ENCODE results near the gene ABTB2.

ABTB2 gene

GRCh38 chr11:34348919-34349318 is 8.9 kb downstream of the ABTB2 start:
- no peak for TF ChIP-seq CTCF (IDR thresholded peaks at IDR 0.05; ENCODE audit: low read depth, low read length, missing control alignments)
- no peaks in the 10 kb centered on the region for H3K36me3 ChIP-seq (replicated peaks)
- in situ Hi-C loops (cut with HindIII; ENCODE audit: low pct_ligation_motif_present, low sequenced_read_pairs): loop anchor here (10.0 kb wide), 1 partner anchor 174 kb away; no protein-coding TSS in a partner anchor
- no peak for DNase-seq
- H3K27me3 ChIP-seq (replicated peaks): no peaks in the 10 kb centered on the region
- no peak overlapping the region for H3K4me3 ChIP-seq (ENCODE audit: low read depth, low read length)
- no peak overlapping the region for H3K27ac ChIP-seq

GRCh38 chr11:34348096-34348495 is 9.7 kb downstream of the ABTB2 start:
- in situ Hi-C loops (cut with HindIII; ENCODE audit: low pct_ligation_motif_present, low sequenced_read_pairs): loop anchor here (10.0 kb wide), 1 partner anchor 173 kb away; no protein-coding TSS in a partner anchor
- Histone ChIP-seq H3K36me3 (replicated peaks) (no peaks in the 10 kb centered on the region), H3K4me3 (ENCODE audit: low read depth, low read length) (no peak overlapping the region), H3K27ac (no peak overlapping the region), H3K27me3 (replicated peaks) (no peaks in the 10 kb centered on the region)
- TF ChIP-seq CTCF (IDR thresholded peaks at IDR 0.05; ENCODE audit: low read depth, low read length, missing control alignments): no peak
- DNase-seq: no peak

GRCh38 chr11:34346551-34346950 is 11.3 kb downstream of the ABTB2 start:
- in situ Hi-C loops (cut with HindIII; ENCODE audit: low pct_ligation_motif_present, low sequenced_read_pairs): loop anchor here (10.0 kb wide), 1 partner anchor 172 kb away; no protein-coding TSS in a partner anchor
- Histone ChIP-seq H3K36me3 (replicated peaks) (no peaks in the 10 kb centered on the region), H3K4me3 (ENCODE audit: low read depth, low read length) (no peak overlapping the region), H3K27ac (peak overlapping the region; percentile 50), H3K27me3 (replicated peaks) (no peaks in the 10 kb centered on the region)
- TF ChIP-seq CTCF (IDR thresholded peaks at IDR 0.05; ENCODE audit: low read depth, low read length, missing control alignments): no peak
- peak; percentile 72 for DNase-seq

- in situ Hi-C loops (cut with HindIII; ENCODE audit: low pct_ligation_motif_present, low sequenced_read_pairs): loop anchor here (10.0 kb wide), 1 partner anchor 171 kb away; no protein-coding TSS in a partner anchor
- no peak overlapping the region for H3K4me3 ChIP-seq (ENCODE audit: low read depth, low read length)
- TF ChIP-seq CTCF (IDR thresholded peaks at IDR 0.05; ENCODE audit: low read depth, low read length, missing control alignments): no peak
- H3K36me3 ChIP-seq (replicated peaks): no peaks in the 10 kb centered on the region
- peak; percentile 65 for DNase-seq
- H3K27ac ChIP-seq: peak overlapping the region; percentile 50
- H3K27me3 ChIP-seq (replicated peaks): no peaks in the 10 kb centered on the region
These were observed 11.8 kb downstream of the ABTB2 start for GRCh38 chr11:34345991-34346480.

GRCh38 chr11:34345540-34345876 is 12.3 kb downstream of the ABTB2 start:
- Histone ChIP-seq H3K27me3 (replicated peaks) (no peaks in the 10 kb centered on the region), H3K36me3 (replicated peaks) (no peaks in the 10 kb centered on the region), H3K27ac (peak overlapping the region; percentile 50), H3K4me3 (ENCODE audit: low read depth, low read length) (no peak overlapping the region)
- TF ChIP-seq CTCF (IDR thresholded peaks at IDR 0.05; ENCODE audit: low read depth, low read length, missing control alignments): no peak
- in situ Hi-C loops (cut with HindIII; ENCODE audit: low pct_ligation_motif_present, low sequenced_read_pairs): loop anchor here (10.0 kb wide), 1 partner anchor 171 kb away; no protein-coding TSS in a partner anchor
- DNase-seq: no peak

Measured in brain microvascular endothelial cell (primary cell).